8988T (cell line): ENCODE measurements around the gene PTPN11.
"Not testable (repeated sequence)": the region's sequence is repeated elsewhere in the genome, so short reads cannot be mapped to it uniquely, and the experiment has no call there.

ENCODE experiments used
- DNase-seq: peaks from one replicate; pipeline ENCODE4 v3.0.0; 2011

Gene PTPN11

GRCh38 chr12:112457142-112457541, 38.4 kb downstream of the PTPN11 start:
- DNase-seq = not testable (repeated sequence)

GRCh38 chr12:112458330-112458729, 39.6 kb downstream of the PTPN11 start:
- no peak for DNase-seq

- DNase-seq = no peak
These were observed 40.0 kb downstream of the PTPN11 start for GRCh38 chr12:112458751-112459150.

- DNase-seq = no peak
These were observed 44.7 kb downstream of the PTPN11 start for GRCh38 chr12:112463478-112463877.

- DNase-seq = no peak
These were observed 45.9 kb downstream of the PTPN11 start for GRCh38 chr12:112464605-112465004.

GRCh38 chr12:112466011-112466422, 47.3 kb downstream of the PTPN11 start:
- DNase-seq = no peak

- no peak for DNase-seq
These were observed 48.1 kb downstream of the PTPN11 start for GRCh38 chr12:112466835-112467234.

- no peak for DNase-seq
These were observed 49.3 kb downstream of the PTPN11 start for GRCh38 chr12:112468046-112468445.

GRCh38 chr12:112473056-112473455, 54.3 kb downstream of the PTPN11 start:
- no peak for DNase-seq

- no peak for DNase-seq
These were observed 60.7 kb downstream of the PTPN11 start for GRCh38 chr12:112479413-112479812.

GRCh38 chr12:112480931-112481330, 62.2 kb downstream of the PTPN11 start:
- DNase-seq = no peak

GRCh38 chr12:112482733-112483132, 64.0 kb downstream of the PTPN11 start:
- no peak for DNase-seq

- DNase-seq = no peak
These were observed 67.6 kb downstream of the PTPN11 start for GRCh38 chr12:112486361-112486760.

GRCh38 chr12:112488257-112488876, 69.6 kb downstream of the PTPN11 start:
- no peak for DNase-seq

- DNase-seq = no peak
These were observed 70.7 kb downstream of the PTPN11 start for GRCh38 chr12:112489456-112489855.

- DNase-seq = no peak
These were observed 77.7 kb downstream of the PTPN11 start for GRCh38 chr12:112496496-112496895.

GRCh38 chr12:112498580-112498979, 79.8 kb downstream of the PTPN11 start:
- DNase-seq = no peak

GRCh38 chr12:112503512-112503911, 84.8 kb downstream of the PTPN11 start:
- DNase-seq = no peak

- DNase-seq = no peak
These were observed 87.9 kb downstream of the PTPN11 start for GRCh38 chr12:112506513-112507166.

- no peak for DNase-seq
These were observed 94.7 kb downstream of the PTPN11 start for GRCh38 chr12:112513471-112513870.

GRCh38 chr12:112514456-112514855, 95.7 kb downstream of the PTPN11 start:
- DNase-seq = no peak

- no peak for DNase-seq
These were observed 96.3 kb downstream of the PTPN11 start for GRCh38 chr12:112514926-112515642.

GRCh38 chr12:112515868-112516267, 97.1 kb downstream of the PTPN11 start:
- DNase-seq = no peak

GRCh38 chr12:112517730-112518364, 99.1 kb downstream of the PTPN11 start:
- DNase-seq = no peak
